HepG2 (cell line): ENCODE measurements around the gene EDN3. TPM values are rescaled to one million over a fixed set of nuclear protein-coding genes. Genes with fewer than 3 reads are reported as not detected.

Experiments
- ATAC-seq: fragments of 200-7000 bp; cut with Tn5 transposase; 3 replicates; pipeline ENCODE4 v1.9.1; 2020; ENCODE audit warnings: mild to moderate bottlenecking, moderate library complexity
- BruUV-seq: library from RNA; stranded (reverse); fragments of 400-500 nt; replicated peaks from 2 replicates; lab custom pipeline; 2021; lab: Mats Ljungman, UMichigan
- CTCF ChIA-PET: fragments of 300-600 bp; formaldehyde crosslinking; extraction: SDS; loops from one replicate; lab custom pipeline; 2021; ENCODE audit warnings: low total read pairs, inconsistent platforms, low intra/inter-chr PET ratio; lab: Yijun Ruan, JAX
- POLR2A ChIA-PET: fragments of 350-600 bp; sonication (Branson Sonifier 250); formaldehyde crosslinking; loops from one replicate; lab custom pipeline; 2020; ENCODE audit warnings: antibody characterized with exemption, inconsistent platforms; lab: Yijun Ruan, JAX
- DNase-seq: peaks from one replicate; pipeline ENCODE4 v3.0.0-alpha.2; 2015; ENCODE audit warnings: low spot score
- FAIRE-seq: peaks from 3 replicates; lab custom pipeline; 2011; peaks lifted over from hg19 to GRCh38; lab: Jason Lieb, UNC
- H2AFZ ChIP-seq: one replicate; pipeline ENCODE4 v1.6.1; 2011; ENCODE audit warnings: low read length, inconsistent platforms
- H3K27ac ChIP-seq: fragments of 300-600 bp; 3 replicates; pipeline ENCODE4 v1.8.0; 2011; ENCODE audit warnings: mixed run types, mild to moderate bottlenecking, mixed read lengths, low read length, inconsistent platforms; ENCODE audit not compliant: insufficient read depth; ENCODE audit errors: extremely low read length
- H3K27me3 ChIP-seq, 2 experiments: fragments of 200-600 bp in 1 of 2; 2 replicates in 1 of 2; 3 replicates in 1 of 2; pipeline versions ENCODE4 v1.6.0 to v1.8.0; 2011; ENCODE audit warnings: low read length in 2 of 2, mild to moderate bottlenecking in 2 of 2, moderate library complexity in 2 of 2, inconsistent platforms in 1 of 2; ENCODE audit not compliant: insufficient read depth in 2 of 2, control insufficient read depth in 1 of 2
- H3K36me3 ChIP-seq, 2 experiments: fragments of 200-600 bp in 1 of 2; replicated peaks in 1 of 2; 2 replicates in 1 of 2; 3 replicates in 1 of 2; pipeline versions ENCODE4 v1.5.1 to v1.8.0; 2011; ENCODE audit warnings: low read length in 2 of 2, inconsistent platforms in 1 of 2; ENCODE audit not compliant: insufficient read depth in 2 of 2, control insufficient read depth in 1 of 2
- H3K4me1 ChIP-seq: 2 replicates; pipeline ENCODE4 v1.5.1; 2012; ENCODE audit warnings: low read length, inconsistent platforms; ENCODE audit not compliant: insufficient read depth
- H3K4me2 ChIP-seq: 2 replicates; pipeline ENCODE4 v1.6.0; 2011; ENCODE audit warnings: low read depth, low read length, inconsistent platforms
- H3K4me3 ChIP-seq, 3 experiments: fragments of 200-600 bp in 1 of 3; sonication (generic), shearing (Covaris generic) in 1 of 3; replicated peaks in 1 of 3; 2 replicates each; pipeline ENCODE4 v1.5.1; 2011 to 2016; ENCODE audit warnings: low read length in 3 of 3, inconsistent platforms in 2 of 3, low read depth in 2 of 3, mild to moderate bottlenecking in 2 of 3, control low read depth in 1 of 3, mixed read lengths in 1 of 3; ENCODE audit not compliant: insufficient read depth in 1 of 3
- H3K79me2 ChIP-seq: one replicate; pipeline ENCODE4 v1.6.1; 2011; ENCODE audit warnings: low read length, inconsistent platforms; ENCODE audit not compliant: insufficient read depth
- H3K9ac ChIP-seq: 2 replicates; pipeline ENCODE4 v1.6.0; 2011; ENCODE audit warnings: mild to moderate bottlenecking, low read depth, low read length, inconsistent platforms; ENCODE audit not compliant: insufficient read depth
- H3K9me3 ChIP-seq: 2 replicates; pipeline ENCODE4 v1.5.1; 2012; ENCODE audit warnings: mild to moderate bottlenecking, low read length
- H4K20me1 ChIP-seq: 2 replicates; pipeline ENCODE4 v1.6.0; 2011; ENCODE audit warnings: inconsistent platforms, mild to moderate bottlenecking, low read length, moderate library complexity; ENCODE audit not compliant: insufficient read depth
- AKAP8 ChIP-seq: sonication (generic); formaldehyde crosslinking; IDR thresholded peaks from 2 replicates; pipeline ENCODE4 v1.5.1; 2020; ENCODE audit warnings: mild to moderate bottlenecking, missing genetic modification reagents
- KDM5A ChIP-seq: fragments of 200-600 bp; sonication (generic); IDR thresholded peaks from 2 replicates; pipeline ENCODE4 v1.7.0; 2018; ENCODE audit warnings: antibody characterized with exemption, mild to moderate bottlenecking, low read length, borderline replicate concordance
- PHF5A ChIP-seq: IDR thresholded peaks from one replicate; pipeline ENCODE4 v1.6.1; 2018; ENCODE audit warnings: low read depth, missing genetic modification reagents; ENCODE audit not compliant: unreplicated experiment
- RERE ChIP-seq: IDR thresholded peaks from 2 replicates; pipeline ENCODE4 v1.6.1; 2016; ENCODE audit warnings: low read depth, missing genetic modification reagents, missing compliant biosample characterization
- ZNF142 ChIP-seq: sonication (generic); formaldehyde crosslinking; IDR thresholded peaks from 2 replicates; pipeline ENCODE4 v1.4.0; 2020; ENCODE audit warnings: missing genetic modification reagents
- ZNF644 ChIP-seq: IDR thresholded peaks from 2 replicates; pipeline ENCODE4 v1.6.1; 2016; ENCODE audit warnings: low read depth
- ZNF792 ChIP-seq: IDR thresholded peaks from 2 replicates; pipeline ENCODE4 v1.6.1; 2016
- ZSCAN30 ChIP-seq: sonication (generic); formaldehyde crosslinking; IDR thresholded peaks from 2 replicates; pipeline ENCODE4 v1.5.0; 2020; ENCODE audit warnings: mild to moderate bottlenecking, missing genetic modification reagents
- WGBS: methylation state at CpG from one replicate; pipeline ENCODE4 v1.1.6; 2017; ENCODE audit warnings: low lambda C conversion rate; 5-methylcytosine and 5-hydroxymethylcytosine counted together
- in situ Hi-C: cut with HindIII; loops from 2 replicates; pipeline ENCODE4 v1.10.0; 2017; ENCODE audit warnings: low pct_unique_long_range_greater_than_20kb; ENCODE audit not compliant: extremely low pct_ligation_motif_present
- intact Hi-C: fragments of 100-400 bp; cut with micrococcal nuclease; formaldehyde crosslinking; loops from one replicate; pipeline ENCODE4 v1.10.0; 2022; ENCODE audit not compliant: unreplicated experiment
- polyA plus RNA-seq, 8 experiments: library from polyadenylated mRNA; depleted of rRNA in 3 of 8; stranded (reverse) in 7 of 8; unstranded in 1 of 8; fragments of >200 nt; fragmentation: Illumina TruSeq in 4 of 8; extraction: Trizol in 4 of 8; gene quantifications; 2 replicates each; pipeline versions ENCODE4 v1.2.1 to v1.2.3, GENCODE V29; 2011 to 2016; ENCODE audit warnings: low read depth in 4 of 8, missing spikeins in 1 of 8, mixed read lengths in 1 of 8; ENCODE audit not compliant: insufficient read depth in 1 of 8
- total RNA-seq, 5 experiments: library from RNA; depleted of rRNA; stranded (reverse); fragments of >200 nt; fragmentation: Illumina TruSeq; extraction: Trizol; gene quantifications; 2 replicates each; pipeline ENCODE4 v1.2.3, GENCODE V29; 2016; ENCODE audit warnings: low read depth in 1 of 5

EDN3 gene
- total and polyA plus RNA-seq, 2 of the 13 experiments (the other 11 are each of a cell fraction or from before 2014, with no cell fraction given), result not detected

- ChIA-PET CTCF (no interaction called here), POLR2A (no interaction called here)
- H3K27ac ChIP-seq, result no peak overlapping the region
- WGBS, result 13% methylated on average over 5 of the region's 5 CpGs
- no TSS peak for BruUV-seq
- no peaks in the 10 kb centered on the region for H3K4me1 ChIP-seq
- no peaks in the 10 kb centered on the region for H3K36me3 ChIP-seq
- H3K79me2 ChIP-seq, result no peaks in the 10 kb centered on the region
- no peak for TF ChIP-seq RERE
- TF ChIP-seq, all 625 proteins: peak for 0
- in situ Hi-C loops (no loop called here), intact Hi-C loops (no loop called here)
- Histone ChIP-seq H3K4me2 (no peak overlapping the region), H3K9me3 (no peaks in the 10 kb centered on the region), H2AFZ (no peak overlapping the region), H3K27me3 (peaks cover 6 to 54% of the 10 kb centered on the region in 2 experiments; a peak in 4 of 5 replicates), H4K20me1 (no peaks in the 10 kb centered on the region), H3K9ac (no peak overlapping the region), H3K4me3 (no peak overlapping the region)
- FAIRE-seq (no peak), DNase-seq (no peak), ATAC-seq (no peak)
Measured at GRCh38 chr20:59295531-59295930, 4.9 kb upstream of the EDN3 start.

GRCh38 chr20:59297686-59298085, 2.7 kb upstream of the EDN3 start:
- Histone ChIP-seq H3K27me3 (peaks cover 5 to 51% of the 10 kb centered on the region in 2 experiments; a peak in 4 of 5 replicates), H3K4me2 (no peak overlapping the region), H3K4me3 (no peak overlapping the region), H3K36me3 (no peaks in the 10 kb centered on the region), H3K4me1 (no peaks in the 10 kb centered on the region), H4K20me1 (no peaks in the 10 kb centered on the region), H3K9me3 (no peaks in the 10 kb centered on the region), H3K27ac (no peak overlapping the region), H3K9ac (no peak overlapping the region), H2AFZ (no peak overlapping the region), H3K79me2 (no peaks in the 10 kb centered on the region)
- CTCF ChIA-PET, result no interaction called here
- no peak for DNase-seq
- ATAC-seq, result no peak
- BruUV-seq, result no TSS peak
- in situ Hi-C loops (no loop called here), intact Hi-C loops (no loop called here)
- WGBS, result 3% methylated on average over 7 of the region's 7 CpGs
- no peak for FAIRE-seq
- POLR2A ChIA-PET, result no interaction called here
- TF ChIP-seq AKAP8 (CRISPR knock-in tag) (no peak), ZNF644 (CRISPR knock-in tag) (no peak), ZSCAN30 (CRISPR knock-in tag) (no peak), PHF5A (CRISPR knock-in tag) (no peak), KDM5A (no peak), ZNF792 (CRISPR knock-in tag) (no peak), ZNF142 (CRISPR knock-in tag) (no peak)
